ENCODE data around the gene NBEA.

NBEA gene

DNA sequence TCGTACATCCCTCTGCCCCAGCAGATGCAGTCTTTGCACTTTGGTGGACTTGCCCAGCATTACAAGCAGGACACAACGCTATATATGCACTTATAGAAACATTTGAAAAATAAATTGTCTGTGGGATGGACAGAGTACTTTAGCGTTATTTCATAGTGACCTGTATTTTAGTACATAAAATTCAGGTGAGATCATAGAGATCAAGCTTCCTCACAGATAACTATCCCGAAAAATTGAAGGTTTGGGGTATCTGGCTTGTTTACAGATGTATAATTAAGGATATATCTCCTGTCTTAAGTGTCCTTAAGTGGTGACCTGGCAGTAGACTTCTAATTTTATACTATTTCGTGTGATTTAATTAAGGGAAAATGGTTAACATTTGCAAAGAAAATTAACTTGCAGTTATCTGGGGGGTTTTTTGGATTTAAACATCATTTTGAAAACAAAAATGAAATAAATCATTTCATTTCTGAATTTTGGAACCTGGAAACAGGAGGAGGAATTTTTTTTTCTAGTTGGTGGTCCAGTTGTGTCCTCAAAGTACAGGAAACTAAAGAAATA, 535.4 kb downstream of the NBEA start:
- no peak for TF ChIP-seq EGR1 (IDR thresholded peaks at IDR 0.05)
- TF ChIP-seq ZBTB7A (IDR thresholded peaks at IDR 0.05; ENCODE audit: low read depth), result no peak
- no peak for TF ChIP-seq TAF1 (IDR thresholded peaks at IDR 0.05; ENCODE audit: low read depth)
- TF ChIP-seq, protein P1, sequence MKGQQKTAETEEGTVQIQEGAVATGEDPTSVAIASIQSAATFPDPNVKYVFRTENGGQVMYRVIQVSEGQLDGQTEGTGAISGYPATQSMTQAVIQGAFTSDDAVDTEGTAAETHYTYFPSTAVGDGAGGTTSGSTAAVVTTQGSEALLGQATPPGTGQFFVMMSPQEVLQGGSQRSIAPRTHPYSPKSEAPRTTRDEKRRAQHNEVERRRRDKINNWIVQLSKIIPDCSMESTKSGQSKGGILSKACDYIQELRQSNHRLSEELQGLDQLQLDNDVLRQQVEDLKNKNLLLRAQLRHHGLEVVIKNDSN (IDR thresholded peaks at IDR 0.05), result no peak
- TF ChIP-seq FOXM1 (IDR thresholded peaks at IDR 0.05; ENCODE audit: borderline replicate concordance, low read depth), result no peak
- no peak for TF ChIP-seq CREB1 (IDR thresholded peaks at IDR 0.05; ENCODE audit: low read depth)
- TF ChIP-seq, protein P2, sequence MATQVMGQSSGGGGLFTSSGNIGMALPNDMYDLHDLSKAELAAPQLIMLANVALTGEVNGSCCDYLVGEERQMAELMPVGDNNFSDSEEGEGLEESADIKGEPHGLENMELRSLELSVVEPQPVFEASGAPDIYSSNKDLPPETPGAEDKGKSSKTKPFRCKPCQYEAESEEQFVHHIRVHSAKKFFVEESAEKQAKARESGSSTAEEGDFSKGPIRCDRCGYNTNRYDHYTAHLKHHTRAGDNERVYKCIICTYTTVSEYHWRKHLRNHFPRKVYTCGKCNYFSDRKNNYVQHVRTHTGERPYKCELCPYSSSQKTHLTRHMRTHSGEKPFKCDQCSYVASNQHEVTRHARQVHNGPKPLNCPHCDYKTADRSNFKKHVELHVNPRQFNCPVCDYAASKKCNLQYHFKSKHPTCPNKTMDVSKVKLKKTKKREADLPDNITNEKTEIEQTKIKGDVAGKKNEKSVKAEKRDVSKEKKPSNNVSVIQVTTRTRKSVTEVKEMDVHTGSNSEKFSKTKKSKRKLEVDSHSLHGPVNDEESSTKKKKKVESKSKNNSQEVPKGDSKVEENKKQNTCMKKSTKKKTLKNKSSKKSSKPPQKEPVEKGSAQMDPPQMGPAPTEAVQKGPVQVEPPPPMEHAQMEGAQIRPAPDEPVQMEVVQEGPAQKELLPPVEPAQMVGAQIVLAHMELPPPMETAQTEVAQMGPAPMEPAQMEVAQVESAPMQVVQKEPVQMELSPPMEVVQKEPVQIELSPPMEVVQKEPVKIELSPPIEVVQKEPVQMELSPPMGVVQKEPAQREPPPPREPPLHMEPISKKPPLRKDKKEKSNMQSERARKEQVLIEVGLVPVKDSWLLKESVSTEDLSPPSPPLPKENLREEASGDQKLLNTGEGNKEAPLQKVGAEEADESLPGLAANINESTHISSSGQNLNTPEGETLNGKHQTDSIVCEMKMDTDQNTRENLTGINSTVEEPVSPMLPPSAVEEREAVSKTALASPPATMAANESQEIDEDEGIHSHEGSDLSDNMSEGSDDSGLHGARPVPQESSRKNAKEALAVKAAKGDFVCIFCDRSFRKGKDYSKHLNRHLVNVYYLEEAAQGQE (IDR thresholded peaks at IDR 0.05; ENCODE audit: low read depth), result no peak
- no peak for TF ChIP-seq NFIC (IDR thresholded peaks at IDR 0.05)
- no peak for TF ChIP-seq TEAD4 (IDR thresholded peaks at IDR 0.05)
- no peak for TF ChIP-seq RAD21 (IDR thresholded peaks at IDR 0.05; ENCODE audit: low read depth)
- TF ChIP-seq TCF12 (IDR thresholded peaks at IDR 0.05; ENCODE audit: low read depth), result no peak
- TF ChIP-seq CEBPB (IDR thresholded peaks at IDR 0.05), result no peak
- TF ChIP-seq, protein P3, sequence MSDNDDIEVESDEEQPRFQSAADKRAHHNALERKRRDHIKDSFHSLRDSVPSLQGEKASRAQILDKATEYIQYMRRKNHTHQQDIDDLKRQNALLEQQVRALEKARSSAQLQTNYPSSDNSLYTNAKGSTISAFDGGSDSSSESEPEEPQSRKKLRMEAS (IDR thresholded peaks at IDR 0.05), result no peak

DNA sequence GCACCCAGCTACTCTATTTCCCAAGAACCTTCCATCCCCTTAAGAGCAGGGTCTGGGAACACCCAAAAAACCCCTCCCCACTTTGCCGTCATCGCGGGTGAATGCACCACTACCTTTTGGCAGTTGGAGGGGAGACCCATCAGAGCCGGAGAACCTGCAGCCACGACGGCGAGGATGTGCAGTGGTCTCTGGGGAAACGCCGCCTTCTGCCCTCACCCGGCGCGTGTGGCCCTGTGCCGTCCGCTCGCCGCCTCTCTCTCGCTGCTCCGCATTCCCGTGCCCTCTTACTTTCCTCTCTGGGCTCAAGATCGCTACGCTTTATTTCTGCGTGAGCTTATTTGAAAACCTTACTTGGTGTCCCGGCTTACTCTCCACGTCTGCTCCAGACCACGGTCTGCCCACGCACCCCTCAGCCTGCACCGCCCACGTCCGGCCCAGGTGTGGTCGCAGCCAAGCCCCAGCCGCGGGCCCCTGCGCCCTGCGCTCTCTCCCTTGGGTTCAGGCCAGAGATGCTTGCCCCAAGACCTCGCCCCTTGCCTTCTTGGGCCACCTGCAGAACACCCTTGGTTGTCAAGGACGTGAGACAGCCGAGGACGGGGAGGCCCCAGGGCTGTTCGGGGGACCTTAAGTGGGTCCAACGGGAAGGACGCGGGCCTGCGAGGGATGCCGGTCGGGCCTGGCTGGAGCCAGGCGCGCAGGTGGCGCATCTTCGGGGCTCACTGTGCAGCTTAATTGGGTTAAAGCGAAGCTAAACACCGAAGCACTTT, 536.4 kb downstream of the NBEA start:
- TF ChIP-seq YY1 (IDR thresholded peaks at IDR 0.05; ENCODE audit: low read depth) (no peak), EGR1 (IDR thresholded peaks at IDR 0.05) (no peak), CREB1 (IDR thresholded peaks at IDR 0.05; ENCODE audit: low read depth) (no peak), TAF1 (IDR thresholded peaks at IDR 0.05; ENCODE audit: low read depth) (no peak), RAD21 (IDR thresholded peaks at IDR 0.05; ENCODE audit: low read depth) (no peak), CEBPB (IDR thresholded peaks at IDR 0.05) (no peak), TEAD4 (IDR thresholded peaks at IDR 0.05) (no peak), TCF12 (IDR thresholded peaks at IDR 0.05; ENCODE audit: low read depth) (no peak), ZBTB7A (IDR thresholded peaks at IDR 0.05; ENCODE audit: low read depth) (no peak), FOXM1 (IDR thresholded peaks at IDR 0.05; ENCODE audit: borderline replicate concordance, low read depth) (no peak), EP300 (IDR thresholded peaks at IDR 0.05; ENCODE audit: borderline replicate concordance) (no peak), NFIC (IDR thresholded peaks at IDR 0.05) (no peak)
- TF ChIP-seq, protein P1 (IDR thresholded peaks at IDR 0.05), result no peak
- TF ChIP-seq, protein P2 (IDR thresholded peaks at IDR 0.05; ENCODE audit: low read depth), result no peak
- TF ChIP-seq, protein P3 (IDR thresholded peaks at IDR 0.05), result no peak

DNA sequence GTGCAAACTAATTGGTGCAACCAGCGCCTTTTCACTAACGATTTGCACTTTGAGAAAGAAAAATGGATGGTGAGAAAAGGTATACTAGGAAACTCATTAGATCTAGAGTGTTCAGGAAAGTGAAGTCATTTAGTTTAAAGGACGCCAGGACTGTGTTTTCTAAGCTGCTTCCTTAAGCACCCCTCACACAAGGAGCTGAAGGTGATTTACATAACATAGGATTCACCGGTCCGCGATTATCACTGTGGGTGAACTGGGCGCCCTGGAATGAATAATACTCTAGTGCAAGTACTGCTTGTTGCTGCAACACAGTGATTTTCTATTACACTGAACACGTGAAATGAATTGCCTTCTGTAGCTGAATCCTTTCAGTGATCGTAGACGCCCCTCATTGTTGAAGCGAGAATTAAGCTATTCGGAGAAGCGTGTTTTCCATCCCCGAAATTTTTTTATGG, 537.0 kb downstream of the NBEA start:
- TF ChIP-seq FOXM1 (IDR thresholded peaks at IDR 0.05; ENCODE audit: borderline replicate concordance, low read depth), result no peak
- no peak for TF ChIP-seq YY1 (IDR thresholded peaks at IDR 0.05; ENCODE audit: low read depth)
- TF ChIP-seq ZBTB7A (IDR thresholded peaks at IDR 0.05; ENCODE audit: low read depth), result no peak
- TF ChIP-seq, protein P3 (IDR thresholded peaks at IDR 0.05), result no peak

DNA sequence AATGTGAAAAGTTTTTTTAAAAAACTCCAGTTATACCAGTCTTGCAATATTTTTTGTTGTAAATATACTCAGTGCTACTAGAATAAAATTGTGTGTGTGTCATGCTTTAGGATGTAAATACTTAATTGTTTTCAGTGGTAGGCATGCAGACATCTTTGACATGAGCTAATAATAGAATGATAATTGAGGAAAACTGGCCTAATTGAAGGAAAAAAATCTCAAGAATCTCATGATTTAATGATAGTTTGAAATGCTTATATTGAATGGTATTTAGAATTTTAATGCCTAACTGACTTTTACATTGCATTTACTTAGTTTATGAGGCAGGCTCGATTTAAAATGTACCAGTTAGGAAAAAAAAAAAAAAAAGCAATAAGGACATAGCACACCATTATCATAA, 537.6 kb downstream of the NBEA start:
- TF ChIP-seq CEBPB (IDR thresholded peaks at IDR 0.05) (no peak), TAF1 (IDR thresholded peaks at IDR 0.05; ENCODE audit: low read depth) (no peak), ZBTB7A (IDR thresholded peaks at IDR 0.05; ENCODE audit: low read depth) (no peak), YY1 (IDR thresholded peaks at IDR 0.05; ENCODE audit: low read depth) (no peak), TCF12 (IDR thresholded peaks at IDR 0.05; ENCODE audit: low read depth) (no peak), EP300 (IDR thresholded peaks at IDR 0.05; ENCODE audit: borderline replicate concordance) (no peak), EGR1 (IDR thresholded peaks at IDR 0.05) (no peak)
- TF ChIP-seq, protein P2 (IDR thresholded peaks at IDR 0.05; ENCODE audit: low read depth), result no peak

All from Ishikawa (cell line).